Activated naive CD8-positive, alpha-beta T cell treated with anti-CD3 and anti-CD28 coated beads, Interleukin-2, amount 50 U/mL, for 16 hours (primary cell): ENCODE measurements around the gene L1CAM.

Experiments used
- DNase-seq: peaks from one replicate; pipeline ENCODE4 v3.0.0-alpha.2; 2020; ENCODE audit warnings: low read depth, low spot score

Gene L1CAM

GRCh38 chrX:153863251-153863991 is 22.6 kb downstream of the L1CAM start:
- no peak for DNase-seq

DNA sequence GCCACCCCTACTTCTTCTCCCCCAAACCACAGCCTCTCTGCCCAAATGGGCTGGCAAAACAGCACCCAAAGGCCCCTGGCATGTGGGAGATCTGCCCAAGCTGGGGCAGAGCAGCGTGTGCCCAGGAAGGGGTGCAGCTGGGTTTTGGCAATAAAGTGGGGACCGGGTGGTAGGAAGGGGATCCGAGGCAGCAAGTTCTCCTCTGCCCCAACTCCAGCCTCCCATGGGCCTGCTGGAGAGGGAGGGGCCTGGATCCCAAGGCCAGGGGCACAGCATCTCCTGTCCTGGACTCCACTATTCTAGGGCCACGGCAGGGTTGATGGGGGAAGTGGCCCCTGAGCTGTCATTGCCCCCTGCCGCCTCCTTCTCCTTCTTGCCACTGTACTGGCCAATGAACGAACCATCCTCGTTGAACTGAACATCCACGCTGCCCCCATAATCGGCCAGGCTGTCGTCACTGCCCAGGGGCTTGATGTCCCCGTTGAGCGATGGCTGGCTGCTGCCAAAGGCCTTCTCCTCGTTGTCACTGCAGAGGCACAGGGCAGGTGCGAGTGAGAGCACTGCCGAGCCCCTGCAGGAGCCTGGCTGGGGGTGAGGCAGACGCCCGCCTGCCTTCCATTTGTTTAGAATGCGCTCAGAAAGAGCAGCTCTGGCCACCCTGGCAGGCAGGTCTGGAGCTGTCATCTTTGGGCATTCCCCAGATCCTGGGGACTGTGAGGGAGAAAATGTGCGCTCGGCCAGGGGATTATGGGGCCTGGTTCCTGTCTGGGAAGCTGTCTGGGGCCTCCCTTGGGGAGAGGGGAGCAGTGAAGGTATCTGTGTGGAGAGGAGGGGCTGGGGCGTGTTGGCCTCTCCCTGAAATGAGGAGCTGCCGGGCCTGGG is 23.4 kb downstream of the L1CAM start:
- no peak for DNase-seq

GRCh38 chrX:153861733-153862310 is 24.2 kb downstream of the L1CAM start:
- no peak for DNase-seq

DNA sequence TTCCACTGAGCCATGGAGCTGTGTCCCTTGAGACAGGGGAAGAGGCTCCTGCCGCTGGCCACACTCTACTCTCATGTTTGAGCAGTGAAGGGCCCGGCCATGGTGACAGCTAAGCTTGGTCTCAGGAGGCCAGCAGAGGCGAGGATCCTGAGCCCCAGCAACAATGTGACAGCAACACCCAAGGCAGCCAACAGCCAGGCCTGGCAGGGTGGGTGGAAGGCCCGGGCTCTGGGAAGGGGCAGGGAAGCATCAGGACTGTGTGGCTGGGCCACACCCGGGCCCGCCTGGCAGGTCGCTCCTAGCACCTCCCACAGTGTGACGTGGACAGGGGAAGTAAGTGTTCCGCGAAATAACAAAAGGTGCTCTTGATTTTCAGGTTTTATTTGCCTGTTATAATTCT is 24.8 kb downstream of the L1CAM start:
- DNase-seq = no peak

DNA sequence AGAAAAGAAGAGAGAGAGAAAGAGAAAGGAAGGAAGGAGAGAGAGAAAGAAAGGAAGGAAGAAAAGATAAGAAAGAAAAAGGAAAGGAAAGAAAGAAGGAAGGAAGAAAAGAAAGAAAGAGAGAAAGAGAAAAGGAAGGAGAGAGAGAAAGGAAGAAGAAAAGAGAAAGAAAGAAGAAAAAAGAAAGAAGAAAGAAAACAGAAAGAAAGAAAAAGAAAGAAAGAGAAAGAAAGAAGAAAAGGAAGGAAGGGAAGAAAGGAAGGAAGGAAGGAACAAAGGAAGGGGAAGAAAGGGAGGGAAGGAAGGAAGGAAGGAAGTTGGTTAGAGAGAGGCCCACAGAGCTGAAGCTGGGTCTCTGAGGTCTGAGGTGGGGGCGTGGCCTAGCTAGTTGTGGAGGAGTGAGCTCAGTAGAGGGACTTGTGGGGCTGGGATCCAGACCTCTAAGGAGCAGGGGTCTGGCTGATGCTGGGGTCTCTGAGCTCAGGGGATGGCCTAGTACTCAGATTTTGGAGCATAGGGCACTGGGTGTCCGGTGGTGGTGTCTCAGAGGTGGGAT is 28.5 kb downstream of the L1CAM start:
- DNase-seq = no peak

DNA sequence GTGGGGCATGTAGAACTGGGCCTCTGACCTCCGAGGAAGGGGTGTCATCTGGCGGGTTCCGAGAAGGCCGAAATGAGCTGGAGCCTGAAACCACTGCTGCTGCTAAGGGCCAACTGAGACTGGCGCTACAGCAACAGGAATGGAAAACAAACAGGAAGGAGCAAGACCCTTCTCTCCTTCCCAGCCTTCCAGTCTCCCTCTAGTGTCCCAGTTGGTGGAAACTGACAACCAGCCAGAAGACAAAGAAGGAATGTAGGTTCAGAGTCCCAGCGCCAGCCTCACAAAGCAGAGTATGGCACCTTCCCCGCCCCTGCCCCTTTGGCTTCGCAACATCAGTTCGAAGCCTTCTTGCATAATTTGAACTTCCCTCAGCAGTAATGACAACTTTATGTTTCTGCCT is 31.3 kb downstream of the L1CAM start:
- DNase-seq = no peak

- DNase-seq = no peak
Observed at GRCh38 chrX:153853902-153854267, 32.1 kb downstream of the L1CAM start.

GRCh38 chrX:153853180-153853901 is 32.6 kb downstream of the L1CAM start:
- no peak for DNase-seq

GRCh38 chrX:153851981-153852380 is 34.0 kb downstream of the L1CAM start:
- DNase-seq = no peak

DNA sequence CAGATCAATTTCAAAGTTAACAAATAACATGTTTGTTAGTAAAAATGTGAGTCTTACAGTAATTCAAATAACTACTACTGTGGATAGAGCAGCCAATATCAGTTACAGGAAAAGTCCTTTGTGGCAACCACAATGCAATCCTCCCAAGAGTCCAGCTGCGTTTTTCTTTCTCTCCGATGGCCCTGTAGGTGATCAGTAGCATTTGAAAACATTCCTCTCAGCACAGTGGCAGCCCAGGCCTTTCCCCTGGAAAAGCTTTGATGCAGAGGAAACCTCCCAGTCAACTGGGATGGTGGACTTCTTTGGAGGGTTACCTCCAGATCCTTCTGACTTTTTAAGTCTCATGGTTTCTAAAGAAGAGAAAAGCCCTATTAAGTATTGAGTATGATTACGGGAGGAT is 37.6 kb downstream of the L1CAM start:
- DNase-seq = no peak

DNA sequence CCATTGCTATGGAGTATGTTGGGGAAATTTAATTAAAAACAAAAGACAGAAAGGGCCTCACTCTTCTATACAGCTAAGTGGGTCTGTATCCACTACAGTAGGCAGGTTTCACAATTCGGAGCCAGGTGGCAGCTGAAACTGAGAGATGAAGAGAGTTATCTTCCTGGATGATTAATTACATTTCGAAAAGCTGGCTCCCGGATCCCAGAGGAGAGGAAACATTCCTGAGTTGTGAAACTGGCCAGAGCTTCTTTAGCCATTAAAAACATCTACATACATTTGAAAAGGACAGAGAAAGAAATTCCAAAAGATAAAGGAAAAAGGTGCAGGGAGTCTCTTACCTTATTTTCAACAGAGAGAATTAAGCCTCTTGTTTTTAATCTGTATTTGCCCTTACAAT is 40.1 kb downstream of the L1CAM start:
- no peak for DNase-seq

GRCh38 chrX:153845195-153845594 is 40.8 kb downstream of the L1CAM start:
- no peak for DNase-seq

- DNase-seq = no peak
Observed at GRCh38 chrX:153844509-153845082, 41.4 kb downstream of the L1CAM start.

DNA sequence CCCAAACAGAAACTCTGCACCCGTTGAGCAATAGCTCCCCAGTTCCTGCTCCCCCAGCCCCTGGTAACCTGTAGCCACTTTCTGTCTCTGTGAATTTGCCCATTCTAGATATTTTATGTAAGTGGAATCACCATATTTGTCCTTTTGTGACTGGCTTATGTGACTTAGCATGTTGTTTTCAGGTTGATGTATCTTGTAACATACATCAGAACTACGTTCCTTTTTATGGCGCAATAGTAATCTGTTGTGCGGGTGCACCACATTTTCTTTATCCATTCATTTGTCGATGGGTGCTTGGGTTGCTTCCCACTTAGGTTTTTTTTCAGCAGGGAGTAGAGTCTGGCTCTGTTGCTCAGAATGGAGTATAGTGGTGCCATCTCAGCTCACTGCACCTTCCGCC is 49.1 kb downstream of the L1CAM start:
- no peak for DNase-seq

DNA sequence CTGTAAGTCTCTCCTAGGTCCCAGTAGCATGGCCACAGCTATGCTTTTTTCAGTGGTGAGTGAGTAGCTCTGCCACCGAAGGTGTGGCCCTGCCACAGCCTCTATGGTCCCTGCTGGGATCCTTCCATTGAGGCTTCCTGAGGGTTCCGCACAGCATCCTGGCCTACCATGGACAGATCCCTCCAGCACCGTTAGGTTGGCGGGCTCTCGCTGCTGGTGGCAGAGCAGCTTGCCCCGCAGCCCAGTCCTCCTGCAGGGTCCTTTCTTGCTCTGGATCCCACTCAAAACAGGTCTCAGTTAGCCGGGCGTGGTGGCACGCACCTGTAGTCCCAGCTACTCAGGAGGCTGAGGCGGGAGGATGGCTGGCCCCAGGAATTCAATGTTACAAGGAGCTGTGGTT is 53.2 kb downstream of the L1CAM start:
- DNase-seq = no peak

GRCh38 chrX:153831429-153832150 is 54.4 kb downstream of the L1CAM start:
- DNase-seq = no peak

- DNase-seq = no peak
Observed at GRCh38 chrX:153830640-153831428, 55.1 kb downstream of the L1CAM start.

GRCh38 chrX:153829799-153830639 is 56.0 kb downstream of the L1CAM start, which contains the start of gene PDZD4:
PDZD4 (minus strand) TSS chrX:153830544; CDS start chrX:153830298, 246 bp downstream.
- DNase-seq = no peak

- DNase-seq = no peak
Observed at GRCh38 chrX:153829549-153829798, 56.5 kb downstream of the L1CAM start.
